HG02610 (cell line): ENCODE results near the gene MT1M.
"Not testable (repeated sequence)": the region's sequence is repeated elsewhere in the genome, so short reads cannot be mapped to it uniquely, and the experiment has no call there.

Experiments used
- ATAC-seq: cut with Tn5 transposase; IDR thresholded peaks from one replicate; pipeline ENCODE4 v1.9.1; 2021; ENCODE audit warnings: mild to moderate bottlenecking, moderate library complexity; ENCODE audit not compliant: unreplicated experiment

The MT1M gene

DNA sequence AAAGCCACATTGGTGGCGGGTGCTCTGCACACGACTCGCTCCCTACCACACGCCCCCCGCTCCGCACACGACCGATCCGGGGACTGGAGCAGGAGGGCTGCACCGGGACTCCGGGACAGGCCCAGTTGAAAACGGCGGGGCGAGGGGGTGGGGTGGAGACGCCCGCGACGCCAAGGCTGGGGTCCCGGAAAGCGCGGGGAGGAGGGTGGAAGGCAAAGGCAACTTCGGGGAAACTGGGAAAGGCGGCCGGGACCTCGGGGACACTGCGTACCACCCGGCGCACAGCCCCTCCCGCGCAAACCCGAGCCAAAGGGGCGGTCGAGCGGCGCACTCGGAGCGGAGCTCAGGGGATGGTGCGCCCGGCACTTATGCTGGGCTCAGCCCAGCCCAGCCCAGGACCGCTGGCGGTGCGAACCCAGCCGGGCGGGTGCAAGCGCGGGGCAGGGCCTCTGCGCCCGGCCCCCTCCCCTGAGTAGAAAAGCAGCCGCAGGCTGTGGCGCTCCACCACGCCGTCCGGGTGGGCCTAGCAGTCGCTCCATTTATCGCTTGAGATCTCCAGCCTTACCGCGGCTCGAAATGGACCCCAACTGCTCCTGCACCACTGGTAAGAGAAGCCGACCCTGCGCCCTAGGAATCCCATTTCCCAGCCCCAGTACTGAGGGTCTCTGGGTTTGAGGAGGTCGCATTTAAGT lies at the start of gene MT1M:
Gene MT1M, plus strand, starts transcription at position 504 of the 692 bp plus-strand sequence. Its CDS starts 73 bp downstream, at position 577.
- no peak for ATAC-seq

GRCh38 chr16:56582911-56583310 lies 49.5 kb upstream of the MT1M start:
- ATAC-seq = not testable (repeated sequence)

DNA sequence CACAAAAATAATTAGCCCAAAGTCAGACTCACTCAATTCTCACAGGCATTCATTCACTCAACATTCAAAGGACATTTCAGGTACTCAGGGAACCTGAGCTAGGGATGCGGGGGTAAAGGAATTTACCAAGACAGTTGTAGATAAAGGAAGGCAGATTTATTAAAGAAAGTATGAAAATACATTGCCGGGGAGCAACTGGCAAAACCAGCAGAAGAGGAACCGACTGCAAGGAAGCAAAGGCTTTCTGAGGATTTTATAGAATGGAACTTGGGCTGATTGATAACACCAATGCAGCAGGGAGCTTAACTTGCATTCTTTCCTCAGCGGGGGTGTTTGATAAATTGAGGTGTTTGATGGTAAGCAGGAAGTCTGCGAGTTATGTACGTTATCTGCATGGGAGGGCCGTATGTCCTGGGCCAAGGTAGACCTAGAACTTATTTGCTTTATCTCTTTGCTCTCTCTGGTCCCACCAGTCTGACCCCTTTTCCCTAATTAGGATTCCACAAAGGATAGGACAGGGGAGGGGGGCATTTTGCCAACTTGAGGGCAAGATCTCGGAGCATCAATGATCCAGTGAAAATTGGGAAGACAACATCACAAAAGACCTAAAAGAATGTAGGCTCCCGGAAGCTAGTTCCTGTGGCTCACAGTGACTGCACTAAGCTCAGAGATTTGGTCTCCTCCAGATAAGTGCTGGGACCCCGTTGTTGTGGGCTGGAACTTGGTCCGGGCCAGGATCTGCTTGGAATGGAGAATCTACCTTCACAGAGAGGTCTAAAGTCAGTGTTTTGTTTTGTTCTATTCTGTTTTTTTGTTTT lies 48.9 kb upstream of the MT1M start:
- no peak for ATAC-seq

GRCh38 chr16:56584276-56584675 lies 48.2 kb upstream of the MT1M start:
- ATAC-seq = no peak

- ATAC-seq = no peak
Observed at GRCh38 chr16:56588781-56589140, 43.7 kb upstream of the MT1M start.

GRCh38 chr16:56589141-56590039 lies 43.1 kb upstream of the MT1M start, which contains the start of gene MT3:
Gene MT3 (plus strand): TSS chr16:56589528. CDS start chr16:56589591, 63 bp downstream.
- no peak for ATAC-seq

GRCh38 chr16:56591377-56592060 lies 40.9 kb upstream of the MT1M start:
- ATAC-seq = no peak

GRCh38 chr16:56593573-56594291 lies 38.7 kb upstream of the MT1M start:
- ATAC-seq = no peak

DNA sequence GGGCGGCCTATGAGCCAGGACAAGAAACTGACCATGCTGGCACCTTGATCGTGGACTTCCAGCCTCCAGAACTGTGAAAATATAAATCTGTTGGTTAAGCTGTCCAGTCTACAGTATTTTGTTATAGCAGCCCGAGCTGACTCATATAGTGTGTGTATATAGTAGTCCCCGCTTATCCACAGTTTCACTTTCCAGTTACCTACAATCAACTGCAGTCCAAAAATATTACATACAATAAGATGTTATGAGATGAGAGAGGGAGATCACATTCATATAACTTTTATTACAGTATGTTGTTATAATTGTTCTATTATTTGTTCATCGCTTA lies 38.2 kb upstream of the MT1M start:
- ATAC-seq = no peak

DNA sequence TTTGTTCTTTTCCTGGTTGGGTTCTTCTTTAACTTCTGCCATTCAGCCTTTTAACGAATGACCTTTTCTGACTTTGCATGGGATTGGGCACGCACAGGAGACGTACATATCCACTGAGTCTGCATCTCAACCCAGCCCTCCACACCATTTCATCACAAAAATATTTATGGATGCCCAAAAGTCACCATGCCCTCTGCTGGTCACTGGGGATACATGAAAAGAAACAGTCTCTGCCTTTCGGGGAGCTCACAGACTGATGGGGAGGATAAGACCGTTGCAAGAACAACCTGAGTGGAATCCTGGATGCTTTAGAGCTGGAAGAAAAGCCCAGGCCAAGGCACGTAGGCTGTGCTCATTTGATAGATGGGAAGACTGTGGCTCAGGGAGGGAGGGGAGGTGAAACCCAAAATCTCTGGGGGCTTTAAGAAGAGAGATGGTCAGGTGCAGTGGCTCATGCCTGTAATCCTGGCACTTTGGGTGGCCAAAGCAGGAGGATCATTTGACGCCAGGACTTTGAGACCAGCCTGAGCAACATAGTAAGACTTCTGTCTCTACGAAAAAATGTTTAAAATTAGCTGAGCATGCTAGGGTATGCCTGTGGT lies 32.0 kb upstream of the MT1M start:
- ATAC-seq = no peak

DNA sequence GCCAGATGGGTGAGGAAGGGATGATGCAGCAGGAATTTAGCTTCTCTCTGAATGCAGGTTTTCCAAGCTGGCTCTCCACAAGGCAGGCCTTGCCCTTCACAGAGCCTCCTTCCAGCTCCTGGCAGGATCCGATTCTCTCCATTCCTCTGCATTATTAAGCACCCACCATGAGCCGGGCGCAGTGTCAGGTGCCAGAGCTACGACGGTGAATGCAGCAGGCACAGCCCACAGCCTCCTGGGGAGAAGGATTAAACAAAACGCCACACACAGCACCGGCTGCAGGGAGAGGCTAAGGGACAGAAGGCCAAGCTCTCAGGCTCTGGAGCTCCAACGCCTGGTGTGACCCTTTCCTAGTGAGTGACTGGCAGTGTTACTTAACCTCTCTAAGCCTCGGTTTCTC lies 31.1 kb upstream of the MT1M start:
- no peak for ATAC-seq

GRCh38 chr16:56603589-56603988 lies 28.9 kb upstream of the MT1M start:
- no peak for ATAC-seq

DNA sequence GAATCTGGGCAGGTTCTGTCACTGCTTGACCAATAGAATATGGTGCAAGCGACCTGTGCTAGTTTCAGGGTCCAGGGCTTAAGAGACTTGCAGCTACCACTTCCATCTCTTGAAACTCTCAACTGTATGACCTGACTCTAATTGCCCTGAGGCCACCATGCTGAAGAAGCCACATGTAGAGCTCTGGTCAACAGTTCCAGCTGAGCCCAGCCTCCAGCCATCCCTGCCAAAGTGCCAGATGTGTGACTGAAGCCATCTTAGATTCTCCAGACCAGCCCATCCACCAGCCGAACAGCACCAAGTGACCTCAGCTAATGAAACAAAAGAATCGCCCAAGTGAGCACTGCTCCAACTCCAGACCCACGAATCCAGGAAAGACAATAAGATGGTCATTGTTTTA lies 27.5 kb upstream of the MT1M start:
- no peak for ATAC-seq

- ATAC-seq = no peak
Observed at GRCh38 chr16:56605475-56605874, 27.0 kb upstream of the MT1M start.

- ATAC-seq = no peak
Observed at GRCh38 chr16:56606071-56606475, 26.4 kb upstream of the MT1M start.

DNA sequence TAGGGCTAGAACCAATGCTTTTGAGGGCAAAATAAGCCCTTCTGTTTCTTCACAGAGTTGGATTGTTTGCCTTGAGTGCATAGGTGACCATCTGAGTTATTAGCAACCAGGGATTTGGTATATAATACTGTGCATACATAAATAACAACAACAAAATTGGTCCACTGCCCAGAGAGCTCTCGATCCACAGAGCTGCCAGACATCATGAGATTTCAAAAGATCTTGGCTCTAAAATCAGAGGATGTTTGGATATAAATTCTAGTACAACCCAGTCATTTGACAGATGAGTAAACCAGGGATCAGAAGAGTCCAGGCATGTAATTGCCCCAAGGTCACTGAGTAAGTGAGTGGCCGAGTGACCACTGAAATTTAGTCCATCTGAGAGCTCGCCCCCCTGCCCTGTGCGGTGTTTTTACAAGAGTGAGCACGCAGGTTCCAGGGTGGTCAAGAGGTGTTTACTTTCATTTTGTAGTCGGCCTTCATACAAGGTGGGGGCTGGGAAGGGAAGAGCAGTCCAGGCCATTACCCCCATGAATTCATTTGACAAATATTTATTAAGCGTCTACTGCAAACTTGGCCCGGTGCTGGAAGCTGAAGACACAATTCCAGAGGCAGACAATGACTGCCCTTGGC lies 25.9 kb upstream of the MT1M start:
- no peak for ATAC-seq

- ATAC-seq = no peak
Observed at GRCh38 chr16:56607109-56607618, 25.3 kb upstream of the MT1M start.

- ATAC-seq = no peak
Observed at GRCh38 chr16:56607675-56608042, 24.8 kb upstream of the MT1M start.
